ENCODE data around the gene CSGALNACT2.
"Not testable (repeated sequence)": the region's sequence is repeated elsewhere in the genome, so short reads cannot be mapped to it uniquely, and the experiment has no call there.

CSGALNACT2 gene

DNA sequence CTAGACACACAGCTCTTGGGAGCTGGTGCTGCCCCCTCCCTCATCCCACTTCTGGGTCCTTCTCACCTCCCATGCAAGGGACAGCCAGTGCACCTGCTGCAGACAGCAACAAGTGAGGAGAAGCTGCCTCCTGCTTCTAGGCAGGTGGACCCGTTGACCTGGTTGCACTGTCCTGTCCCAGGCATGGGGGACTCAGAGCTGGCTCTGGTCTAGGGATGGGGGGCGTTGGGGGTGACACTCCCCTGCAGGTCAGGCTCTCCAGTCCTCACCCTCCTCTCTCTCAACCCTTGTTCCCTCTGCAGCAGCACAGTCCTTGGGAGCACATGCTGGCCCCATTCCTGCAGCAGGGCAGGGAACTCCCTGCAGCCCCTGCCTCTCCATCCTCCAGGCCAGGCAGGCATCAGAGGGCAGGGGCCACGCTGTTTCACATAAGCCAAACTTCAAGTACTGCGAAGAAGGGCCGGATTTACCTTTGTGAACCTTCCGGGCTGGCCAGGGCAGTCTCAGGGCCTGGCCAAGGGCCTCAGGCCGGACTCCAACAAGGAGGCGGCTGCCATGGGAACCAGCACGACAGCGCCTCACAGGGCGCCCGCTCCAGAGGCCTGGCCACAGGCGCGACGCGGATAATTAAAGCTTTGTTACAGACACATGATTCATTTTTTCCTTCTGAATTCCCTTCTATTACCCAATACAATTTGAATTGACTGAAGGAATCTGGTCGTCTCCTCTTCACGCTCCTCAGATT, 80.1 kb downstream of the CSGALNACT2 start:
- no peak for DNase-seq (ENCODE audit: low spot score)

DNA sequence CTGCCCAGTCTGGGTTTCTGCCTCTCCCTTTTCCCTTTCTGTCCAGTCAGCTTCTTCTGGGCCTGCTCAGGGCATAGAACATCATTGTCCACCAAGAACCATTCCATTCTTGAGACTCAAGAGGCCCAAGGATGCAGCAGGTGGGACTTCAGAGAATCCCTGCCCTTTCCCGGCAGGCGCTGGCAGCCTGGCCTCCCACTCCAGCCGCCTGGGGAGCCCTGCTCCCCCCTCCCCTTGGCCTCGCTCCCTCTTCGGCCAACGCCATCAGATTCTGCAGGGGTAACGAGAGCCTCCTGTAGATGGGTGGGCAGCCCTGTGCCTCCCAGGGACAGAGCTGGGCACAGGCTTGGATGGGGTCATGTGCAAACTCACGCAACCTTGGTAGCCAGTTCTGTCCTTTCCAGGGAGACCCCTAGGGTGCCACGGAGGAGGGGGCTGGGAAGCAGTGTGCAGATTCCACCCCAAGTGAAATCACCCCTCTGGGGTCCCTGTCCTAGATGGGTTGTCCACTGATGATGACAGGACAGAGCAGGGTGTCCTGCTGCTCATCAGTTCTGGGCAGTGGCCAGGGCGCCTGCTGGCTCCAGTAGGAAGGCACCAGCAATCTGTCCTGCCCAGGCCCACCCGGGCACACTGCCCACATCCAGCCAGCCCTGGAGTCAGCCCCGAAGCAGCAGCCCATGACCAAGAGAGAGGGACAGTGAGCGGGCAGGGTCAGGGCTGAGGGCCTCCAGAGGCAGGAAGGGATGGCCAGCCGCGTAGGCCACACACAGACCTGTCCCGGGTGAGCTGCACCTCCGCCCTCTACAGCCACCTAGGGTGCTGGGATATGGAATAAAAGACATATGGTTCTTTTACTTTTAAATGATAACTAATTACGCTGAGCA, 80.9 kb downstream of the CSGALNACT2 start:
- no peak for DNase-seq (ENCODE audit: low spot score)

DNA sequence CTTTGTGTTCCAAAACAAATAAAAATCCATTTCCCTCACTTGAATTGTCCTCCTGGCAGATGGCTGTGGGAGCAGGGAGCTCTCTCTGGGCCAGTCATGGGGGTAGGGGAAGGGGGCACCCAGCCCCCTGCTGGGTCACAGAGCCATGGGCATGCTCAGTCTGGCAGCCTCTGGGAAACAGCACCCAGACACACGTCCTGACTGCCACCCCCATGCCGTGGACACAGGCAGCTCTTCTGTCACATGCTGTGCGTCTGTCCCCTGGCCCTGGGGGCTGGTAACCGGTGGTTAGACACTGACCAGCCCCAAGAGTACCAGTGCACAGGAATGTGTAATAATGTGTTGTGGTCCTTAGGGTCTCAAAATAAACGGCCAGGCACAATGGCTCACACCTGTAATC, 81.6 kb downstream of the CSGALNACT2 start:
- no peak for DNase-seq (ENCODE audit: low spot score)

DNA sequence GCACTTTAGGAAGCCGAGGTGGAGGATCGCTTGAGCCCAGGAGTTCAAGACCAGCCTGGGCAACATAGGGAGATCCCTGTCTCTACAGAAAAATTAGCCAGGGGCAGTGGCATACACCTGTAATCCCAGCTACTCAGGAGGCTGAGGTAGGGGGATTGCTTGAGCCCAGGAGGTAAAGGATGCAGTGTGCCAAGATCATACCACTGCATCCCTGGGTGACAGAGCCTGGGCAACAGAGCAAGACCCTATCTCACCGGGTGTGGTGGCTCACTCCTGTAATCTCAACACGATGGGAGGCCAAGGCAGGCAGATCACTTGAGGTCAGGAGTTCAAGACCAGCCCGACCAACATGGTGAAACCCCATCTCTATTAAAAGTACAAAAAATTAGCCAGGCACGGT, 82.0 kb downstream of the CSGALNACT2 start:
- DNase-seq (ENCODE audit: low spot score), result not testable (repeated sequence)

DNA sequence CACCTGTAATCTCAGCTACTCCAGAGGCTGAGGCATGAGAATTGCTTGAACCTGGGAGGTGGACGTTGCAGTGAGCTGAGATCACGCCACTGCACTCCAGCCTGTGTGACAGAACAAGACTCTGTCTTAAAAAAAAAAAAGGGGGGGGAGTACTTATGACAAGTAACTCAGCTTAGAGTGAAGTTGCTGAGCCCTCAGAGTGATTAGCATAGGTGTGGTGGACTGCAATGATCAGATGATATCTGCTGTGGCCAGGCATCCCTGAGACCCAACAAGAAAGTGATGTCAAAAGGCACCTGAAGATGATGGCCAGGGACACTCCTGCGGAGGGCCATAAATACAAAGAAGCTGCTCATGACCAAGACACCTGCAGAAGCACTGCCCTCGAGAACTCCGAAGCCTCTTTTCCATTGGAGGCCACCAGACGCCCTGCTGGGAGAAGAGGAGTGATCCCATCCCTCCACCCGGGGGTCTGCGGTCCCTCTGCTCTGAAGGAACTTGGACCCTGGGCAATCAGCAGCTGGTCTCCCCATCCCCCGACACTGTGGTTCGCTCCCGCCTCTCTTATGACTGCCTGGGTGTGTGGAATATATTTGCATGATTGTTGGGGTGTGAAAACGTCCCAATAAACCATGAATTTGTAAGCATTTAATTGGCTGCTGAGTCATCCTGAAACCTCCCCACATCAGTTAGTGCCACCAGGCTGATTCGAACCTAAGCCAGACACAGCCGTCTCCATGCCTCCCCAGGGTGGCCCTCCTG, 82.6 kb downstream of the CSGALNACT2 start:
- DNase-seq (ENCODE audit: low spot score), result no peak

DNA sequence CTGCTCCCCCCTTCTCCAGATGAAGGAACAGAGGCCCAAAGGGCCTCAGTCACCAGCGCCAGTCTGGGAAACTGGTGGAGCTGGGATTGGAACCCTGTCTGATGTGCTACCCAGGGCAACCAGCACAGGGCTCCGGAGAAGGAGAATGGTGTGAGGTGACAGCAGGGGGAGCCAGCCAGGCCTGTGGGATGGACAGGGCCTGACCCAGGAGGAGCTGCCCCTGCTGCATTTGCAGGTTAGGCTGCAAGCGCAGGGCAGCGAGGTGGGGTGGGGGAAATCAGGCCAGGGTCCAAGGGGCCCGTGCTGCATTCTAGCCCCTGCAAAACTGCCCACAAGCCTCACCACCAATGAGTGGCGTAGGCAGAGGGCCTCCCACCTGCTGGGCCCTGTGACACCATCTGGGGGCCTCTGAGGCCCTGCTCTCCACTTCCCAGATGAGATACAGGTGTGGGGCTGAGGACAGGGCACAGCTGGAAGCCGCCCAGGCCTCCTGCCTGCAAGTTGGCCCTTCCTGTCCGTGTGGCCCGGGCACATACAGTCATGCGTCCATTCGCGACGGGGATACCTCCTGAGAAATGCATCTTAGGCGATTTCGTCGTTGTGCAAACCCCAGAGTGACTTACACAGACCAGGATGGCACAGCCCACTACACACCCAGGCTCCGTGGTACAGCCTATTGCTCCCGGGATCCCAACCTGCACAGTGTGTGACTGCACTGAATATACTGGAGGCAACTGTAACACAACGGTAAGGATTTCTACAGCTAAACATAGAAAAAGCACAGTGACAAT, 83.4 kb downstream of the CSGALNACT2 start:
- no peak for DNase-seq (ENCODE audit: low spot score)

DNA sequence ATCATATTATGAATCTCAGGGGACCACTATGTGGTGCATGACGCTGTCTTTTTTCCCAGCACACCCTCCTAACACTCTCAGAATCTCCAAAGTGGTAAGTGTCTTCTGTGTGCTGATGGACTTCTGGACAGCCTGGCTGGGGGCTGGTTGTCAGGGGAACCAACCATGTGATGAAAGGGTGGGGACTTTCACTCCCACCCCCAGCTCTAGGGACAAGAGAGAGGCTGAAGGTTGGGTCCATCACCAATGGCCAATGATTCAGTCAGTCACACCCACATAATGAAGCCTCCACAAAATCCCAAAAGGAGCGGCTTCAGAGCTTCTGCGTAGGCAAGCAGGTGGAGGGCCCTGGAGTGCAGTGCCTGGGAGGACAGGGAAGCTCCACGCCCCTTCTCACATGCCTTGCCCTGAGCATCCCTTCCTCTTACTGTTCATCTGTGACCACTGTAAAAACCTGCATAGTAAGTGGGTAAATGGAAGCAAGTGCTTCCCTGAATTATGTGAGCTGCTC, 84.0 kb downstream of the CSGALNACT2 start:
- no peak for DNase-seq (ENCODE audit: low spot score)

DNA sequence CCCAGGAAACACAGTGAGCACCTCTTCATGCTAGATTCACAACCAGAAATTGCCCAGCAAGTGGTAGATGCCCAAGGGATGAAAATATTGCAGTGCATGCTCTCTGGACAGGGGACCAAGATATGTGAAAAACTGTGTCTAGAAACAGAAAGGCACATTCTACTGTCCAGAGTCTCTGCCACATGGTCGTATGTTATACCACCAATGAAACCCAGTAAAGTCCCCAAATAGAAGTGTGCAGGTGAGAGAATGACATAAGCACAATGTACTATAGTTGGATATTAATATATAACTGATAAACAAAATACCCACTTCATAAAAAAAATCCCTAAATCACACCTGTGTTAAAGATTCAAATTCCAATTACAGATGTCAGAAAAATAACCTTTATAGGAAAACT, 84.8 kb downstream of the CSGALNACT2 start:
- no peak for DNase-seq (ENCODE audit: low spot score)

DNA sequence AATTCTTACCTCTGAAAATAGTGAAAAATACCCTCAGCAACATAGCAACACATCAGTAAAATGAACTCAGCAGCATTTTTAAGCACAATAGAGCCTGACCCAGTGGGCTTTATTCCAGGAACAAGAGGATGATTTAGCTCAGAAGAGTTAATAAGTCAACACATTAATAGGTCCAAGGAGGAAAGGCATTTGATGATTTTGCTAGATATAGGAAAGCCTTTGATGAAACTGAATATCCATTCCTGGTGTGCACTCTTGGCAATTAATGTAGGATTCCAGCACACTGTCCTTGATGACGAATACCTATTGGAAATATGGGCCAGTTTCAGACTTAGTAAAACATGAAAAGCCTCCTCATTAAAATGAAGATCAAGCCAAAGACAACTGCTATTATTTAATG, 86.1 kb downstream of the CSGALNACT2 start:
- DNase-seq (ENCODE audit: low spot score), result no peak

DNA sequence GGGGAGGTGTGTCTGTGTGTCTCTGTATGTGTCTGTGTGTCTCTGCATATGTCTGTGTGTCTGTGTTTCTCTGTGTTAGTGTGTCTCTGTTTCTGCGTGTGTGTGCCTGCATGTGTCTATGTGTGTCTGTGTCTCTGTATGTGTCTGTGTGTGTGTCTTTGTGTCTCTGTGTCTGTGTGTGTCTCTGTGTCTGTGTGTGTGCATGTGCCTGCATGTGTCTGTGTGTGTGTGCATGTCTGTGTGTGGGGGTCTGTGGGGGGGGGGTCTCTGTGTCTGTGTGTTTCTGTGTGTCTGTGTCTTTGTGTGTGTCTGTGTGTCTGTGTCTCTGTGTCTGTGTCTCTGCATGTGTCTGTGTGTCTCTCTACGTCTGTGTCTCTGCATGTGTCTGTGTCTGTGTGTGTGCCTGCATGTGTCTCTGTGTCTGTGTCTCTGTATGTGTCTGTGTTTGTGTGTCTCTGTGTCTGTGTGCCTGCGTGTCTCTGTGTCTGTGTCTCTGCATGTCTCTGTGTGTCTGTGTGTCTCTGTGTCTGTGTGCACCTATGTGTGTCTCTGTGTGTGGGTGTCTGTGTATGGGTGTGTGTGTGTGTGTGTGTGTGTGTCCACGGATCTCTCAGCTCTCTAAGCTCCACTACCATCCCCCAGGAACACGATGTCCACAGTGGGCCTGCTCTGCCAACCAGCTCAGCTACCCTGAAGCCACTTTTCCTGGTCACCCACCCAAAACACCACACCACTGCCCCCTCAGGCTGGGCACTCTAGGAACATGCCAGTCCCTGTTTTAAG, 87.0 kb downstream of the CSGALNACT2 start:
- no peak for DNase-seq (ENCODE audit: low spot score)

DNA sequence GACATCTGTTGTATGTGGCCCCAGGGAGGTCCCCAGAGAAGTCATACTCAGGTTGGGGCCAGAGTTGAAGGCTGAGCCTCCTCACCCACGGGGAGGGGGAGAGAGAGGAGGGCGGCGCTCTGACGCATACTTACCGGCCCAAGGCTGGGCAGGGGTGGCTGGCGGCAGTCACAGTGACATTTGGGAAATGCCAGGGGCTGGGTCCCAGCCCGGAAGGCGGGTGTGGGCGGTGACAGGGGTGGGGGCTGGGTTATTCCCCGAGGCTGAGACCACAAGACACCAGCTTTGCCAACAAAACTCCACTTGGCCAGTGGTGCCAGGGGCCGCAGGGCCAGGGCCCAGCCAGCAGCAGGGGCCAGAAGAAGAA, 87.5 kb downstream of the CSGALNACT2 start:
- DNase-seq (ENCODE audit: low spot score), result no peak

DNA sequence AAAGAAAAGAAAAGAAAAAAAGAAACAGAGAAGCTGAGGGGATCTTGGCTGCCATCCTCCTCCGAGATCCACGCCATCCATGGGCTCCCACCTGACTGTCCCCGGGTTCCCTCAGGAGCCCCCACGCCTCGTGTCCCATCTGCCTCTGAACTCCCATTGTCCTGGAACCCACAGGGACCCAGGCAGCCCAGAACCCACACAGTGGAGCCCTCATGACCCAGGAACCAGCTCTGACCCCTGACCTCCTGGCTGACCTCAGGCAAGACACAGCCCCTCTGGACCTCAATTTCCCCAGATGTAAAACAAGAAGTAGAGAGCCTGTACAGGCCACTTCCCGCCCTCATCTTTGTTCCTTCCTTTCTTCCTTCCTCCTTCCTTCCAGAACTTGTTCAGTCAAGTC, 88.2 kb downstream of the CSGALNACT2 start:
- no peak for DNase-seq (ENCODE audit: low spot score)

DNA sequence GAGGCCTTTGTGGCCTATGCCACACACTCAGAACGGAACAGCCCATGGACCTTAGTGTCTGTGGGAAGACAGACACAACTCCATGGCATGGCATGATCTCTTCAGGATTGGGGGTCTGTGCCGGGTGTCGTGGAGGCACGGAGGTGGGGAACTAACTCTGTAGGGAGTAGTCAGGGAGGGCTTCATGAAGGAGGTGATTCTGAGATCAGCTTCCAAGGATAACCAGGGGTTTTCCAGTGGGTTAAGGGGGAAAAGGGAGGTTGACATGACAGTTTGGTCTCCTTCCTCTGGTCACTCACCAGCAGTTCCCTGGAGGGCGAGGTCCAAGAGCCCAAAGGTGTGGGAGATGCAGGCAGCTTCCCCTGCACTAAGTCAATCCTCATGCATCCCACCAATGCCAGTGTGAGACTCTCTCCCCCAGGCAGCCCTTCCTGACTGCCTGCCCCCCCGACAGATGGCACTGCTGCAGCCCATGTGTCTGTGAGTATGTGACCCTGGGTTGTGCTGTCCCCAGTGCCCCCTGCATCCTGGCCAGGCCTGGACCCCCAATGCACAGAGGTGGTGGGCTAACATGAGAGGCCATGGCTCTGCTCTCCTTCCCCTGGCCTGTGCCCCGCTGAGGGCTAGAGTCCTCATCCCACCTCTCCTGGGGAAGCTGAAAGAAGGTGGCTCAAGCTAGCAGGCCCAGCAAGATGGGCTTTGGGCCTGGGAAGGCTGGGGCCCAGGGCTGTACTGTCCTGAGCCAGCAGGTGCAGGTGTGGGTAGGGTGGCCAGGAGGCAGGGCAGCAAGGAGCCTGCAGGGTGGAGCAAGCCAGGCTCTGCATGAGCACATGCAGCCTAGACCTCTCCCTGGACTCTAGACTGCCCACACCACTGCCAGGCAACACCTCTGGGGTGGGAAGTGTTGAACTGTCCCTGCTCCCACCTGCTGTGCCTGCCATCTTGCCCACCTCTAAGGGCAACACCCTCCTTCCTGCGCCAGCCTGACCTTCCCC, 88.9 kb downstream of the CSGALNACT2 start:
- DNase-seq (ENCODE audit: low spot score), result no peak

DNA sequence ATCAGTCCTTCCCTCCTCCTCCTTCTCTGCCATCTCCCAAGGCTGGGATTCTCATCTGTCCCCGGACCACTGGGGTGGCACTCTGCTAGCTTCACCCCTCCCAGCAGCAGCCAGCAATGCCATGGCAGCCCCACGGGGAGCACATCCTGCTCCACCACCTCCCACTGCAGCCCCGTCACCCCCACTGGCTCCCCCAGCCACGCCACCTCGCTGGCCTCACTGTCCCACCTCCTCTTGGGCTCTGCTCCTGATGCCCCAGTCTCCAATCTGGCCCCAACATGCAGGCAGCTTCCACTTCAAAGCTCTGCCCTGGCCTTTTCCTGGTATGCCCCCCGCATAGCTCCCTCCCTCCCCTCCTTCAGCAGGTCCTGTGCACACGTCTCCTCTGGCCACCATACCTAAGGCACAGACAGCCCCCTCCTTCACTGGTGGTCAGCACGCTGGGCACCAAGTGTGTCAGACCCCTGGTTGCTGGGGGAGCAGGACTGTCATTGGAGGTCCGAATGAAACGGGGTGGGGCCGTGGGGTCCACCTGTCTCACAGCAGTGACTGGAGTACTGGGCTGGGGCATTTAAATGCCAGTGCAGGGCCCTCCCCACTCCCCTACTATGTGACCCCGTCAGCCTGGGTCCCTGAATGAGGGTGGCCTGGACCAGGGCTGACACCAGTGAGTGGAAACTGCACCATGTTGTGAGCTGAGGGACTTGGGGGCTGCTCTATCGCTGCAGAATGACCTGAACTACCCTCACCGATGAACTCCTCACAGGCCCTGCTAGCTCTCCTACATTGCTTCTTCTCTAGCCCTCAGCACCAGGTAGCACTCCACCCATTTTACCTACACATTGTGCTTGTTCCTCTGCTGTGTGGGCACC, 89.9 kb downstream of the CSGALNACT2 start:
- no peak for DNase-seq (ENCODE audit: low spot score)

DNA sequence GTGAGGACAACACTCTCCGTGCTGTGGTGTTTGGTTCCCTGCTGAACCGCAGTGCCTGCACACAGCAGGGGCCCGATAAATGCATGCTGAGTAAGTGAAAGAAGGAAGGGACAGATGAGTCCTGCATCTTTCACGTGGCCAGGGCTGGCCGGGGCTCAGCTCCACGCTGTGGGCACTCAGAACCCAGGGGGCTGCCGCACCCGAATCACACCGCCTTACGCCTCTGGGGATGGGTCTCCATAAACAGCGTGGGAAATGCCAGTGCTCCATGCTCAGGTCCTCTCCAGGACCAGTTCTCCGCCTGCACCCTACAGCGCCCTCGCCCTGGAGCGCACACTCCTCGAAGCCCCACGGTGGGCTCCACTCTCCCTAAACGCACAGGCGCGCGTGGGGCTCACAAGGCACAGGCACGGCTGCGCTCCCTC, 90.5 kb downstream of the CSGALNACT2 start:
- DNase-seq (ENCODE audit: low spot score), result no peak

DNA sequence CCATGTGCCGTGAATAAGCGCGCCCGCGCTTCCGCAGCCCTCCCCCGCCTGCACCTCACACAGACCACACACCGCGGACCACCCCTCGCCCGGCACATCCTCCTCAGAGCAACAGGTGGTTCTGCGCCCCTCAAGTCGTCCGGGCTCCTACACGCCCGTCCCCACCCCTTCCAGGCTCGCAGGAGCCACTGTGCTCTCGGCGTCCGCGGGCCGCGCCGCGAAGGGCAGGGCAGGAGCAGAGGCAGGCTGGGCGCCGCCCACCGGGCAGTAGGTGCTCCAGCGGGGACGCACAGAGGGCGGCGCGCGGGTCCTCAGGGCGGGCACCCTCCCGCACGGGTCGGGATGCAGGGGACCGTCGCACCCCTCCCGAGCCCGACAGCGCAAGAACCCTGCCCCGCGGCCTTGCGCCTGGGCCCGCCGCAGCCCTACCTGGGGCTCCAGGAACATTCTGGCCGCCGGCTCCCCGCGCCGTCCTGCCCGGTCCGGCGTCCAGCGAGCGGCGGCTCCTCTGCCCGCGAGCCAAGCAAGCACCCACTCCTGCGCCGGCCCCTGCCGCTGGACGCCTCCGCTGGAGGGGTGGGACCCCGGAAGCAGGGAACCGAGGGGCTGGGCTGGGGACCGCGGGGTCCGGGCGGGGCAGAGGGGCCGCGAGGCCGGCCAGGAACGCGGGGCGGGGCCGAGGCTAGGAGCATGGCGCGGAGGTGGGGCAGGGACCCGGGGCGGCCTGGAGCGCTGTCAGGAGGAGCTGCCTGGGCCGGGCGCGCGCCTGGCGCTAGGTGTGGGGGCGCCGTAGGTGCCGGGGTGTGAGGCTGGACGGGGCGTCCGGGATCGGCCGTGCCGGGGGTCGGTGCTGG, 91.2 kb downstream of the CSGALNACT2 start:
- no peak for DNase-seq (ENCODE audit: low spot score)

DNA sequence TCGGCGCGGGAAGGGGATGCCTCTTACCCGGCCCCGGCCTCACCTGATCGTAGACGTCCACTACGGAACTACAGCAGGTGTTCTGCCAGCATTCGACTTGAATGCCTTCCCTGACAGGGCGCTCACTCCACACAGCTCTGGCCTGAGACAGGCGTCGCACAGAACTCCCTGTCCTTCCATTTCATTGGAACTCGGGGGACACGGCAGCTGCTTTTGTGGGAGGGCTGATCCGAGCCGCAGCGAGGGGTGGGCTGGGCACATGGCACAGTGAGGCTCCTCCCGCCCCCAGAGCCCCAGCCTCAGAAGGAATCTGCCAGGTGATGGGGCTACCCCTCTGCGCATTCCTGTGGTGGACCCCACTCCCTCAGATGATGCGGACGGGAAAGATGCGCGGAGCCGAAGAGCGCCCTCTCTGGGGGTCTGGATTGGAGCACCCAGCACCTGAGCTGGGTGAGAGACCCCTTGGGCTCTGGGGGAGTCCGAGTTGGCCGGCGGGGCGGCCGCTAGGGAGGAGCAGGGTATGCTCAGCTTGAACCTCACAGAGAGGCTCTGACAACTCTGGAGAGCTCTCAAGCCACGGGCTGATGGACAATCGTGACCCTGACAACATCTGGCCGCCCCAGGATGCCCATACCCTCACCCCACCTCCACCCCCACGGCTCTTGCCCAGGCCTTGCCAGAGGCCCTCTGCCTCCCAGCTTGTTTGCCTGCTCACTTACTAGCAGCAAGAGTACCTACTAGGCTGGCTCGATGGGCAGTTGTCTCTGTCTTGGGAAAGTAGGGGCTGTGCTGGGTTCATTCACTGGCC, 92.1 kb downstream of the CSGALNACT2 start:
- DNase-seq (ENCODE audit: low spot score), result no peak
